HEK293 (cell line): Measurements from ENCODE around the gene KDM4D.

Source experiments
- CTCF ChIA-PET: fragments of 350-600 bp; formaldehyde crosslinking; extraction: SDS; loops from one replicate; lab custom pipeline; 2021; ENCODE audit warnings: antibody characterized with exemption; lab: Yijun Ruan, JAX
- POLR2A ChIA-PET: fragments of 300-600 bp; formaldehyde crosslinking; extraction: SDS; loops from one replicate; lab custom pipeline; 2020; ENCODE audit warnings: antibody characterized with exemption, inconsistent platforms; lab: Yijun Ruan, JAX
- H3K27ac ChIP-seq: fragments of 200-500 bp; sonication (Bioruptor generic); 2 replicates; pipeline ENCODE4 v1.5.1; 2014; ENCODE audit warnings: low read depth, low read length, control low read depth, inconsistent platforms; ENCODE audit errors: extremely low read depth
- H3K36me3 ChIP-seq, 2 experiments: fragments of 200-500 bp in 1 of 2; sonication (Bioruptor generic) in 1 of 2; 1 replicate in 1 of 2; 2 replicates in 1 of 2; pipeline ENCODE4 v1.5.1; 2014 to 2017; ENCODE audit warnings: inconsistent platforms in 2 of 2, low read length in 2 of 2; ENCODE audit not compliant: control insufficient read depth in 2 of 2, insufficient read depth in 1 of 2
- H3K4me1 ChIP-seq: fragments of 200-500 bp; sonication (Bioruptor generic); 2 replicates; pipeline ENCODE4 v1.5.1; 2014; ENCODE audit warnings: mild to moderate bottlenecking, low read length, inconsistent platforms; ENCODE audit not compliant: control insufficient read depth, insufficient read depth
- H3K4me3 ChIP-seq: 2 replicates; pipeline ENCODE4 v1.5.1; 2011; ENCODE audit warnings: low read depth, mild to moderate bottlenecking, control low read depth, low read length, moderate library complexity
- H3K9me3 ChIP-seq: fragments of 200-500 bp; sonication (Bioruptor generic); 2 replicates; pipeline ENCODE4 v1.5.1; 2014; ENCODE audit warnings: low read depth, low read length, inconsistent platforms; ENCODE audit not compliant: control insufficient read depth, insufficient read depth
- FEZF1 ChIP-seq: fragments of 450-650 bp; formaldehyde crosslinking; IDR thresholded peaks from 2 replicates; pipeline ENCODE4 v1.5.1; 2016; ENCODE audit warnings: missing biosample characterization, missing genetic modification characterization
- HOXA7 ChIP-seq: sonication (generic); formaldehyde crosslinking; IDR thresholded peaks from 2 replicates; pipeline ENCODE4 v1.8.1; 2022; ENCODE audit warnings: missing genetic modification reagents, borderline replicate concordance
- KLF8 ChIP-seq: fragments of 450-650 bp; formaldehyde crosslinking; IDR thresholded peaks from 2 replicates; pipeline ENCODE4 v1.5.1; 2016; ENCODE audit warnings: missing biosample characterization, missing genetic modification characterization
- MZF1 ChIP-seq: fragments of 450-650 bp; formaldehyde crosslinking; IDR thresholded peaks from 2 replicates; pipeline ENCODE4 v1.5.1; 2017; ENCODE audit warnings: missing biosample characterization, missing genetic modification characterization, borderline replicate concordance
- OSR2 ChIP-seq: fragments of 450-650 bp; formaldehyde crosslinking; IDR thresholded peaks from 2 replicates; pipeline ENCODE4 v1.5.1; 2016; ENCODE audit warnings: missing biosample characterization, missing genetic modification characterization
- WT1 ChIP-seq: fragments of 450-650 bp; formaldehyde crosslinking; IDR thresholded peaks from 2 replicates; pipeline ENCODE4 v1.5.1; 2016; ENCODE audit warnings: missing biosample characterization, missing genetic modification characterization
- ZFHX2 ChIP-seq: fragments of 450-650 bp; formaldehyde crosslinking; conservative IDR thresholded peaks from 2 replicates; pipeline ENCODE4 v1.5.1; 2016; ENCODE audit warnings: missing biosample characterization, missing genetic modification characterization
- ZNF121 ChIP-seq: fragments of 450-650 bp; formaldehyde crosslinking; IDR thresholded peaks from 2 replicates; pipeline ENCODE4 v1.5.1; 2016; ENCODE audit warnings: missing biosample characterization, missing genetic modification characterization
- ZNF169 ChIP-seq: fragments of 450-650 bp; formaldehyde crosslinking; IDR thresholded peaks from 2 replicates; pipeline ENCODE4 v1.5.1; 2016; ENCODE audit warnings: missing biosample characterization, missing genetic modification characterization
- ZNF174 ChIP-seq: fragments of 450-650 bp; formaldehyde crosslinking; IDR thresholded peaks from 2 replicates; pipeline ENCODE4 v1.5.0; 2017; ENCODE audit warnings: missing biosample characterization, mild to moderate bottlenecking, missing genetic modification characterization
- ZNF239 ChIP-seq: fragments of 450-650 bp; formaldehyde crosslinking; IDR thresholded peaks from 2 replicates; pipeline ENCODE4 v1.5.1; 2016; ENCODE audit warnings: missing biosample characterization, missing genetic modification characterization
- ZNF266 ChIP-seq: fragments of 450-650 bp; formaldehyde crosslinking; IDR thresholded peaks from 2 replicates; pipeline ENCODE4 v1.5.1; 2016; ENCODE audit warnings: missing biosample characterization, missing genetic modification characterization, low read depth
- ZNF302 ChIP-seq: fragments of 450-650 bp; formaldehyde crosslinking; IDR thresholded peaks from 2 replicates; pipeline ENCODE4 v1.5.1; 2016; ENCODE audit warnings: missing biosample characterization, missing genetic modification characterization, low read depth
- ZNF404 ChIP-seq: fragments of 450-650 bp; formaldehyde crosslinking; IDR thresholded peaks from 2 replicates; pipeline ENCODE4 v1.5.1; 2017; ENCODE audit warnings: missing biosample characterization, missing genetic modification characterization
- ZNF473 ChIP-seq: fragments of 450-650 bp; formaldehyde crosslinking; IDR thresholded peaks from 2 replicates; pipeline ENCODE4 v1.5.1; 2017; ENCODE audit warnings: missing biosample characterization, missing genetic modification characterization
- ZNF510 ChIP-seq: fragments of 450-650 bp; formaldehyde crosslinking; IDR thresholded peaks from 2 replicates; pipeline ENCODE4 v1.5.1; 2018; ENCODE audit warnings: mild to moderate bottlenecking, missing genetic modification characterization, missing biosample characterization; ENCODE audit not compliant: insufficient replicate concordance
- ZNF549 ChIP-seq: fragments of 450-650 bp; IDR thresholded peaks from 2 replicates; pipeline ENCODE4 v1.5.1; 2018; ENCODE audit warnings: missing biosample characterization, missing genetic modification characterization, mild to moderate bottlenecking, inconsistent platforms, moderate library complexity
- ZNF560 ChIP-seq: fragments of 450-650 bp; formaldehyde crosslinking; IDR thresholded peaks from 2 replicates; pipeline ENCODE4 v1.5.1; 2017; ENCODE audit warnings: missing biosample characterization, missing genetic modification characterization, borderline replicate concordance
- ZNF768 ChIP-seq: fragments of 450-650 bp; formaldehyde crosslinking; IDR thresholded peaks from 2 replicates; pipeline ENCODE4 v1.5.1; 2018; ENCODE audit warnings: missing biosample characterization, mild to moderate bottlenecking, missing genetic modification characterization
- ZNF843 ChIP-seq: fragments of 450-650 bp; formaldehyde crosslinking; IDR thresholded peaks from 2 replicates; pipeline ENCODE4 v1.5.1; 2016; ENCODE audit warnings: missing biosample characterization, missing genetic modification characterization
- ZSCAN30 ChIP-seq: fragments of 450-650 bp; IDR thresholded peaks from 2 replicates; pipeline ENCODE4 v1.5.1; 2018; ENCODE audit warnings: missing biosample characterization, mild to moderate bottlenecking, missing genetic modification characterization, moderate library complexity
- TF ChIP-seq, protein P1 (sequence below): fragments of 450-650 bp; formaldehyde crosslinking; conservative IDR thresholded peaks from 2 replicates; pipeline ENCODE4 v1.5.1; 2016; ENCODE audit warnings: low read depth, missing biosample characterization, missing genetic modification characterization
- TF ChIP-seq, protein P2 (sequence below): fragments of 450-650 bp; formaldehyde crosslinking; IDR thresholded peaks from 2 replicates; pipeline ENCODE4 v1.5.1; 2017; ENCODE audit warnings: missing biosample characterization, missing genetic modification characterization
- TF ChIP-seq, protein P3 (sequence below): fragments of 450-650 bp; formaldehyde crosslinking; IDR thresholded peaks from 2 replicates; pipeline ENCODE4 v1.5.1; 2016; ENCODE audit warnings: missing biosample characterization, missing genetic modification characterization
- TF ChIP-seq, protein P4 (sequence below): fragments of 450-650 bp; formaldehyde crosslinking; IDR thresholded peaks from 2 replicates; pipeline ENCODE4 v1.5.1; 2017; ENCODE audit warnings: missing biosample characterization, missing genetic modification characterization
- TF ChIP-seq, protein P5 (sequence below): fragments of 450-650 bp; formaldehyde crosslinking; IDR thresholded peaks from 2 replicates; pipeline ENCODE4 v1.5.0; 2017; ENCODE audit warnings: missing biosample characterization, missing genetic modification characterization, borderline replicate concordance

The KDM4D gene

DNA sequence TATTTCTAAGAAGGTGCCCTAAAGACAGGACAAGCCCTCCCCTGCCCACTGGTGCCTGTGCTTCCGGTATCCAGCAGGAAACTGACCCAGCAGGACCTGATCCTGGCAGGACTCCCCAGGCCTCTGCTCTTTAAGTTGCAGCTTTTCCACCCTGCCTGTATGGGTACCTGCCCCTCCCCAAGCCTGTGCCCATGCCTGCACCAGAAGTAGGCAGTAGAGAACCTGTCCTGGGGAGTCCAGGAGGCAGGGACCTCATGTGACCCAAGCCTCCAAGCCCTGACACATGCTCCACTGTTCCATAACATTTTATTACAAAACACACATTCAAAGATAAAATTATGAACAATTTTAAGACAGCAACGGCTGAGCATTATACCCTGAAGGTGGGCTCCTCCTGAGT is 14.3 kb upstream of the KDM4D start (continued):
- TF ChIP-seq ZNF473 (tag by site-specific recombination) (no peak), ZNF169 (tag by site-specific recombination) (no peak), KLF8 (no peak), ZNF121 (no peak), WT1 (tag by site-specific recombination) (no peak)
- TF ChIP-seq, protein P1, sequence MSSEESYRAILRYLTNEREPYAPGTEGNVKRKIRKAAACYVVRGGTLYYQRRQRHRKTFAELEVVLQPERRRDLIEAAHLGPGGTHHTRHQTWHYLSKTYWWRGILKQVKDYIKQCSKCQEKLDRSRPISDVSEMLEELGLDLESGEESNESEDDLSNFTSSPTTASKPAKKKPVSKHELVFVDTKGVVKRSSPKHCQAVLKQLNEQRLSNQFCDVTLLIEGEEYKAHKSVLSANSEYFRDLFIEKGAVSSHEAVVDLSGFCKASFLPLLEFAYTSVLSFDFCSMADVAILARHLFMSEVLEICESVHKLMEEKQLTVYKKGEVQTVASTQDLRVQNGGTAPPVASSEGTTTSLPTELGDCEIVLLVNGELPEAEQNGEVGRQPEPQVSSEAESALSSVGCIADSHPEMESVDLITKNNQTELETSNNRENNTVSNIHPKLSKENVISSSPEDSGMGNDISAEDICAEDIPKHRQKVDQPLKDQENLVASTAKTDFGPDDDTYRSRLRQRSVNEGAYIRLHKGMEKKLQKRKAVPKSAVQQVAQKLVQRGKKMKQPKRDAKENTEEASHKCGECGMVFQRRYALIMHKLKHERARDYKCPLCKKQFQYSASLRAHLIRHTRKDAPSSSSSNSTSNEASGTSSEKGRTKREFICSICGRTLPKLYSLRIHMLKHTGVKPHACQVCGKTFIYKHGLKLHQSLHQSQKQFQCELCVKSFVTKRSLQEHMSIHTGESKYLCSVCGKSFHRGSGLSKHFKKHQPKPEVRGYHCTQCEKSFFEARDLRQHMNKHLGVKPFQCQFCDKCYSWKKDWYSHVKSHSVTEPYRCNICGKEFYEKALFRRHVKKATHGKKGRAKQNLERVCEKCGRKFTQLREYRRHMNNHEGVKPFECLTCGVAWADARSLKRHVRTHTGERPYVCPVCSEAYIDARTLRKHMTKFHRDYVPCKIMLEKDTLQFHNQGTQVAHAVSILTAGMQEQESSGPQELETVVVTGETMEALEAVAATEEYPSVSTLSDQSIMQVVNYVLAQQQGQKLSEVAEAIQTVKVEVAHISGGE = no peak

DNA sequence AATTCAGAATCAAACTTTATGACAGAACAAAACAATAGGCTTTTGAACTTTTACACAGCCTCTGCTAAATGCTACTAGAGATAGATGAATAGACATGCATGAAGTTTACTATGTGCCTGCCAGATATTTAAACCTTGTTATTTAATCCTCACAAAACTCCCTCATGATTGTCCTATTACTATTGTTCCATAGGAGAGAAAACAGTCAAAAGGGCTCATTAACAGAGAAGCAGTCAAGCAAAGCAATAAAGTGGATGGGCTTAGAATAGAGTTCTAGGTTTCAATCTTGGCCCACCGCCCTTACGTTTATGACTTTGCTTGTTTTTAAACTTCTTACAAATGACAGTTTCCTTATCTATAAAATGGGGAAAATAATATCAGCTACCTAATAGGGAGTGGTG is 13.0 kb upstream of the KDM4D start:
- ChIA-PET POLR2A (no interaction called here), CTCF (interaction anchor here (0.6 to 1.5 kb wide), 2 partner anchors 148 to 338 kb away, joined by 4 to 5 read pairs; no protein-coding TSS in a partner anchor)
- no peak overlapping the region for H3K4me3 ChIP-seq
- H3K4me1 ChIP-seq = no peaks in the 10 kb centered on the region
- H3K9me3 ChIP-seq = no peaks in the 10 kb centered on the region
- H3K27ac ChIP-seq = no peak overlapping the region
- H3K36me3 ChIP-seq = peaks cover 10 to 64% of the 10 kb centered on the region in 2 experiments
- TF ChIP-seq OSR2 (tag by site-specific recombination) (peak; percentile 63; the same call in 1 of the 2 replicates), ZFHX2 (tag by site-specific recombination) (no peak), ZNF404 (tag by site-specific recombination) (no peak), ZNF560 (no peak), ZNF302 (tag by site-specific recombination) (no peak), ZNF843 (peak; percentile 32; the same call in 1 of the 2 replicates), ZNF266 (tag by site-specific recombination) (no peak), ZNF510 (no peak), ZNF549 (tag by site-specific recombination) (no peak), ZNF768 (no peak), HOXA7 (CRISPR knock-in tag) (no peak), FEZF1 (tag by site-specific recombination) (peak; percentile 52; the same call in 1 of the 2 replicates), ZNF239 (no peak), ZNF174 (no peak), ZSCAN30 (tag by site-specific recombination) (peak; percentile 53; the same call in 1 of the 2 replicates), WT1 (tag by site-specific recombination) (peak; percentile 75; the same call in 1 of the 2 replicates), MZF1 (tag by site-specific recombination) (peak; percentile 52; the same call in 1 of the 2 replicates)
- TF ChIP-seq, protein P2, sequence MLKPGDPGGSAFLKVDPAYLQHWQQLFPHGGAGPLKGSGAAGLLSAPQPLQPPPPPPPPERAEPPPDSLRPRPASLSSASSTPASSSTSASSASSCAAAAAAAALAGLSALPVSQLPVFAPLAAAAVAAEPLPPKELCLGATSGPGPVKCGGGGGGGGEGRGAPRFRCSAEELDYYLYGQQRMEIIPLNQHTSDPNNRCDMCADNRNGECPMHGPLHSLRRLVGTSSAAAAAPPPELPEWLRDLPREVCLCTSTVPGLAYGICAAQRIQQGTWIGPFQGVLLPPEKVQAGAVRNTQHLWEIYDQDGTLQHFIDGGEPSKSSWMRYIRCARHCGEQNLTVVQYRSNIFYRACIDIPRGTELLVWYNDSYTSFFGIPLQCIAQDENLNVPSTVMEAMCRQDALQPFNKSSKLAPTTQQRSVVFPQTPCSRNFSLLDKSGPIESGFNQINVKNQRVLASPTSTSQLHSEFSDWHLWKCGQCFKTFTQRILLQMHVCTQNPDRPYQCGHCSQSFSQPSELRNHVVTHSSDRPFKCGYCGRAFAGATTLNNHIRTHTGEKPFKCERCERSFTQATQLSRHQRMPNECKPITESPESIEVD (tag by site-specific recombination) = peak; percentile 85
- TF ChIP-seq, protein P3, sequence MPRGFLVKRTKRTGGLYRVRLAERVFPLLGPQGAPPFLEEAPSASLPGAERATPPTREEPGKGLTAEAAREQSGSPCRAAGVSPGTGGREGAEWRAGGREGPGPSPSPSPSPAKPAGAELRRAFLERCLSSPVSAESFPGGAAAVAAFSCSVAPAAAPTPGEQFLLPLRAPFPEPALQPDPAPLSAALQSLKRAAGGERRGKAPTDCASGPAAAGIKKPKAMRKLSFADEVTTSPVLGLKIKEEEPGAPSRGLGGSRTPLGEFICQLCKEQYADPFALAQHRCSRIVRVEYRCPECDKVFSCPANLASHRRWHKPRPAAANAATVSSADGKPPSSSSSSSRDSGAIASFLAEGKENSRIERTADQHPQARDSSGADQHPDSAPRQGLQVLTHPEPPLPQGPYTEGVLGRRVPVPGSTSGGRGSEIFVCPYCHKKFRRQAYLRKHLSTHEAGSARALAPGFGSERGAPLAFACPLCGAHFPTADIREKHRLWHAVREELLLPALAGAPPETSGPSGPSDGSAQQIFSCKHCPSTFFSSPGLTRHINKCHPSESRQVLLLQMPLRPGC = no peak
- TF ChIP-seq, protein P4, sequence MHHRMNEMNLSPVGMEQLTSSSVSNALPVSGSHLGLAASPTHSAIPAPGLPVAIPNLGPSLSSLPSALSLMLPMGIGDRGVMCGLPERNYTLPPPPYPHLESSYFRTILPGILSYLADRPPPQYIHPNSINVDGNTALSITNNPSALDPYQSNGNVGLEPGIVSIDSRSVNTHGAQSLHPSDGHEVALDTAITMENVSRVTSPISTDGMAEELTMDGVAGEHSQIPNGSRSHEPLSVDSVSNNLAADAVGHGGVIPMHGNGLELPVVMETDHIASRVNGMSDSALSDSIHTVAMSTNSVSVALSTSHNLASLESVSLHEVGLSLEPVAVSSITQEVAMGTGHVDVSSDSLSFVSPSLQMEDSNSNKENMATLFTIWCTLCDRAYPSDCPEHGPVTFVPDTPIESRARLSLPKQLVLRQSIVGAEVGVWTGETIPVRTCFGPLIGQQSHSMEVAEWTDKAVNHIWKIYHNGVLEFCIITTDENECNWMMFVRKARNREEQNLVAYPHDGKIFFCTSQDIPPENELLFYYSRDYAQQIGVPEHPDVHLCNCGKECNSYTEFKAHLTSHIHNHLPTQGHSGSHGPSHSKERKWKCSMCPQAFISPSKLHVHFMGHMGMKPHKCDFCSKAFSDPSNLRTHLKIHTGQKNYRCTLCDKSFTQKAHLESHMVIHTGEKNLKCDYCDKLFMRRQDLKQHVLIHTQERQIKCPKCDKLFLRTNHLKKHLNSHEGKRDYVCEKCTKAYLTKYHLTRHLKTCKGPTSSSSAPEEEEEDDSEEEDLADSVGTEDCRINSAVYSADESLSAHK (tag by site-specific recombination) = peak; percentile 72
- TF ChIP-seq, protein P5, sequence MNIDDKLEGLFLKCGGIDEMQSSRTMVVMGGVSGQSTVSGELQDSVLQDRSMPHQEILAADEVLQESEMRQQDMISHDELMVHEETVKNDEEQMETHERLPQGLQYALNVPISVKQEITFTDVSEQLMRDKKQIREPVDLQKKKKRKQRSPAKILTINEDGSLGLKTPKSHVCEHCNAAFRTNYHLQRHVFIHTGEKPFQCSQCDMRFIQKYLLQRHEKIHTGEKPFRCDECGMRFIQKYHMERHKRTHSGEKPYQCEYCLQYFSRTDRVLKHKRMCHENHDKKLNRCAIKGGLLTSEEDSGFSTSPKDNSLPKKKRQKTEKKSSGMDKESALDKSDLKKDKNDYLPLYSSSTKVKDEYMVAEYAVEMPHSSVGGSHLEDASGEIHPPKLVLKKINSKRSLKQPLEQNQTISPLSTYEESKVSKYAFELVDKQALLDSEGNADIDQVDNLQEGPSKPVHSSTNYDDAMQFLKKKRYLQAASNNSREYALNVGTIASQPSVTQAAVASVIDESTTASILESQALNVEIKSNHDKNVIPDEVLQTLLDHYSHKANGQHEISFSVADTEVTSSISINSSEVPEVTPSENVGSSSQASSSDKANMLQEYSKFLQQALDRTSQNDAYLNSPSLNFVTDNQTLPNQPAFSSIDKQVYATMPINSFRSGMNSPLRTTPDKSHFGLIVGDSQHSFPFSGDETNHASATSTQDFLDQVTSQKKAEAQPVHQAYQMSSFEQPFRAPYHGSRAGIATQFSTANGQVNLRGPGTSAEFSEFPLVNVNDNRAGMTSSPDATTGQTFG (tag by site-specific recombination) = no peak
